GM23338 (cell line): ENCODE measurements around the gene RYR2. TPM values are rescaled to one million over a fixed set of nuclear protein-coding genes. Genes with fewer than 3 reads are reported as not detected.

ENCODE experiments used
- ATAC-seq: fragments of 200-7000 bp; cut with Tn5 transposase; 3 replicates; pipeline ENCODE4 v1.9.1; 2020
- DNase-seq: peaks from one replicate; pipeline ENCODE4 v3.0.0-alpha.2; 2015; ENCODE audit warnings: low spot score
- H2AFZ ChIP-seq: fragments of 200-600 bp; sonication (generic); 2 replicates; pipeline ENCODE4 v1.8.0; 2016; ENCODE audit warnings: antibody characterized with exemption, mild to moderate bottlenecking, moderate library complexity
- H3F3A ChIP-seq: fragments of 200-600 bp; sonication (generic); replicated peaks from 2 replicates; pipeline ENCODE4 v1.8.0; 2017; ENCODE audit warnings: antibody characterized with exemption, mixed run types, low read depth
- H3K27ac ChIP-seq: fragments of 200-600 bp; sonication (generic); 2 replicates; pipeline ENCODE4 v1.6.1; 2016; ENCODE audit warnings: low read depth
- H3K27me3 ChIP-seq: fragments of 200-600 bp; sonication (generic); 2 replicates; pipeline ENCODE4 v1.8.0; 2016; ENCODE audit warnings: mild to moderate bottlenecking, mixed run types, moderate library complexity; ENCODE audit not compliant: insufficient read depth
- H3K36me3 ChIP-seq: fragments of 200-600 bp; sonication (generic); 2 replicates; pipeline ENCODE4 v1.8.0; 2016; ENCODE audit warnings: mild to moderate bottlenecking; ENCODE audit not compliant: insufficient read depth
- H3K4me1 ChIP-seq: fragments of 200-600 bp; sonication (generic); 2 replicates; pipeline ENCODE4 v1.8.0; 2016; ENCODE audit warnings: mild to moderate bottlenecking, moderate library complexity; ENCODE audit not compliant: insufficient read depth
- H3K4me2 ChIP-seq: fragments of 200-600 bp; sonication (generic); 2 replicates; pipeline ENCODE4 v1.7.1; 2017; ENCODE audit warnings: mixed run types
- H3K4me3 ChIP-seq: fragments of 200-600 bp; sonication (generic); 2 replicates; pipeline ENCODE4 v1.6.1; 2016; ENCODE audit warnings: mixed run types
- H3K79me2 ChIP-seq: fragments of 200-600 bp; sonication (generic); replicated peaks from 2 replicates; pipeline ENCODE4 v1.8.0; 2017; ENCODE audit warnings: mild to moderate bottlenecking; ENCODE audit not compliant: insufficient read depth
- H3K9me2 ChIP-seq: fragments of 200-600 bp; sonication (generic); 2 replicates; pipeline ENCODE4 v1.8.0; 2017; ENCODE audit not compliant: insufficient read depth
- H4K20me1 ChIP-seq: fragments of 200-600 bp; sonication (generic); replicated peaks from 2 replicates; pipeline ENCODE4 v1.8.0; 2017; ENCODE audit warnings: mild to moderate bottlenecking; ENCODE audit not compliant: insufficient read depth
- H3K27ac Mint-ChIP-seq: 2 replicates; pipeline ENCODE4 v1.8.0; 2020; ENCODE audit warnings: inconsistent platforms, mild to moderate bottlenecking, moderate library complexity, mixed read lengths
- H3K27me3 Mint-ChIP-seq: 3 replicates; pipeline ENCODE4 v1.8.0; 2022; ENCODE audit warnings: low read depth, mild to moderate bottlenecking, moderate library complexity, mixed read lengths, inconsistent platforms; ENCODE audit not compliant: insufficient read depth, poor library complexity
- H3K36me3 Mint-ChIP-seq: 3 replicates; pipeline ENCODE4 v1.8.0; 2021; ENCODE audit warnings: low read depth, mild to moderate bottlenecking, inconsistent platforms, moderate library complexity, mixed read lengths
- H3K4me1 Mint-ChIP-seq: 3 replicates; pipeline ENCODE4 v1.8.0; 2020; ENCODE audit warnings: mild to moderate bottlenecking, inconsistent platforms, mixed read lengths
- H3K4me3 Mint-ChIP-seq: 3 replicates; pipeline ENCODE4 v1.8.0; 2021; ENCODE audit warnings: moderate library complexity, mild to moderate bottlenecking, inconsistent platforms, mixed read lengths
- H3K9me3 Mint-ChIP-seq: 3 replicates; pipeline ENCODE4 v1.8.0; 2020; ENCODE audit warnings: moderate library complexity, mild to moderate bottlenecking, inconsistent platforms, mixed read lengths
- CREB1 ChIP-seq: fragments of 250-450 bp; sonication (Bioruptor Pico); IDR thresholded peaks from 2 replicates; pipeline ENCODE4 v1.5.0; 2020; ENCODE audit warnings: low read depth, mild to moderate bottlenecking, moderate library complexity
- CTCF ChIP-seq, 2 experiments: fragments of 200-600 bp in 1 of 2; sonication (generic) in 1 of 2; conservative IDR thresholded peaks; 2 replicates each; pipeline versions ENCODE4 v1.5.1 to v1.6.1; 2016 to 2017; ENCODE audit warnings: antibody characterized with exemption in 2 of 2, low read depth in 2 of 2, mild to moderate bottlenecking in 2 of 2, moderate library complexity in 1 of 2
- ETS1 ChIP-seq: IDR thresholded peaks from 2 replicates; pipeline ENCODE4 v1.6.1; 2016; ENCODE audit warnings: antibody characterized with exemption
- EZH2 ChIP-seq: fragments of 200-600 bp; sonication (generic); IDR thresholded peaks from one replicate; pipeline ENCODE4 v1.8.0; 2017; ENCODE audit warnings: antibody characterized with exemption, mild to moderate bottlenecking, low read depth; ENCODE audit not compliant: unreplicated experiment
- EZH2phosphoT487 ChIP-seq: fragments of 200-600 bp; sonication (generic); IDR thresholded peaks from one replicate; pipeline ENCODE4 v1.8.1; 2018; ENCODE audit warnings: antibody characterized with exemption; ENCODE audit not compliant: unreplicated experiment
- JUNB ChIP-seq: IDR thresholded peaks from one replicate; pipeline ENCODE4 v1.6.1; 2016; ENCODE audit warnings: antibody characterized with exemption; ENCODE audit not compliant: unreplicated experiment
- NANOG ChIP-seq: IDR thresholded peaks from 2 replicates; pipeline ENCODE4 v1.6.1; 2016; ENCODE audit warnings: antibody characterized with exemption, borderline replicate concordance
- POLR2AphosphoS5 ChIP-seq: IDR thresholded peaks from 2 replicates; pipeline ENCODE4 v1.6.1; 2016; ENCODE audit warnings: antibody characterized with exemption, low read depth
- REST ChIP-seq: IDR thresholded peaks from one replicate; pipeline ENCODE4 v1.6.1; 2018; ENCODE audit warnings: antibody characterized with exemption; ENCODE audit not compliant: unreplicated experiment
- STAT1 ChIP-seq: IDR thresholded peaks from one replicate; pipeline ENCODE4 v1.6.1; 2016; ENCODE audit warnings: antibody characterized with exemption; ENCODE audit not compliant: unreplicated experiment
- ZNF114 ChIP-seq: fragments of 250-450 bp; sonication (Bioruptor Pico); IDR thresholded peaks from 2 replicates; pipeline ENCODE4 v1.5.0; 2020; ENCODE audit warnings: mild to moderate bottlenecking, moderate library complexity
- ZNF331 ChIP-seq: fragments of 250-450 bp; sonication (Bioruptor Pico); IDR thresholded peaks from 2 replicates; pipeline ENCODE4 v1.5.0; 2020; ENCODE audit warnings: low read depth, mild to moderate bottlenecking, moderate library complexity
- ZNF462 ChIP-seq: fragments of 250-450 bp; sonication (Bioruptor Pico); IDR thresholded peaks from 2 replicates; pipeline ENCODE4 v1.5.0; 2020; ENCODE audit warnings: mild to moderate bottlenecking, moderate library complexity
- polyA plus RNA-seq: library from polyadenylated mRNA; unstranded; fragments of >200 nt; fragmentation: Nextera tagmentation; extraction: Ambion mirVana; gene quantifications from 2 replicates; pipeline ENCODE4 v1.2.1, GENCODE V29; 2016
- total RNA-seq: library from RNA; depleted of rRNA; stranded (reverse); fragments of >200 nt; shearing (Covaris generic); gene quantifications from 2 replicates; pipeline ENCODE4 v1.2.3, GENCODE V29; 2014

The RYR2 gene
- total and polyA plus RNA-seq, 2 experiments from 2014 or later = 8.9 to 10.0 TPM

GRCh38 chr1:237206065-237206414 lies 164.1 kb downstream of the RYR2 start:
- H2AFZ ChIP-seq = no peak overlapping the region
- H4K20me1 ChIP-seq = no peaks in the 10 kb centered on the region
- no peak overlapping the region for H3K4me2 ChIP-seq
- no peaks in the 10 kb centered on the region for H3F3A ChIP-seq
- DNase-seq (no peak), ATAC-seq (no peak)
- TF ChIP-seq STAT1 = no peak
- TF ChIP-seq ZNF114 (CRISPR knock-in tag) = no peak
- no peak for TF ChIP-seq NANOG
- no peak for TF ChIP-seq REST
- no peak for TF ChIP-seq EZH2
- no peak for TF ChIP-seq ZNF462 (CRISPR knock-in tag)
- no peak for TF ChIP-seq CREB1 (CRISPR knock-in tag)
- TF ChIP-seq POLR2AphosphoS5 = no peak
- TF ChIP-seq CTCF (conservative IDR thresholded peaks at IDR 0.05; ENCODE audit: low read depth in 2 of 2) = no peak
- TF ChIP-seq ETS1 = no peak
- no peak for TF ChIP-seq JUNB
- TF ChIP-seq EZH2phosphoT487 = no peak
- TF ChIP-seq ZNF331 = no peak
- no peak overlapping the region for H3K27ac ChIP-seq
- H3K4me1 ChIP-seq = peaks cover 3% of the 10 kb centered on the region; the same call in 1 of the 2 replicates
- H3K9me2 ChIP-seq = no peaks in the 10 kb centered on the region
- no peak overlapping the region for H3K4me3 ChIP-seq
- no peaks in the 10 kb centered on the region for H3K36me3 Mint-ChIP-seq
- H3K36me3 ChIP-seq = no peaks in the 10 kb centered on the region
- peaks cover 24% of the 10 kb centered on the region for H3K79me2 ChIP-seq
- no peaks in the 10 kb centered on the region; the same call in 2 of the 3 replicates for H3K9me3 Mint-ChIP-seq
- H3K27me3 Mint-ChIP-seq = no peaks in the 10 kb centered on the region
- H3K4me3 Mint-ChIP-seq = no peak overlapping the region
- no peak overlapping the region for H3K27ac Mint-ChIP-seq
- H3K27me3 ChIP-seq = no peaks in the 10 kb centered on the region
- H3K4me1 Mint-ChIP-seq = peaks cover 8% of the 10 kb centered on the region; the same call in 2 of the 3 replicates
